Activated naive CD4-positive, alpha-beta T cell treated with anti-CD3 and anti-CD28 coated beads, Interleukin-2, amount 50 U/mL, for 72 hours (primary cell): ENCODE results near the gene PGBD5. TPM values are rescaled to one million over a fixed set of nuclear protein-coding genes. Genes with fewer than 3 reads are reported as not detected.
"Not testable (repeated sequence)": the region's sequence is repeated elsewhere in the genome, so short reads cannot be mapped to it uniquely, and the experiment has no call there.

Experiments used
- ATAC-seq, 2 donors: fragments of 150-1000 bp; cut with Tn5 transposase; 2 replicates each; pipeline ENCODE4 v1.10.0; 2021; ENCODE audit warnings: mild to moderate bottlenecking in 2 of 2, moderate library complexity in 2 of 2
- DNase-seq, 2 donors: peaks; one replicate each; pipeline ENCODE4 v3.0.0; 2021 to 2022; ENCODE audit warnings: low spot score in 2 of 2
- H3K27ac Mint-ChIP-seq, 2 donors: one replicate each; pipeline ENCODE4 v1.8.0; 2022; ENCODE audit warnings: mild to moderate bottlenecking in 2 of 2, mixed read lengths in 2 of 2
- H3K36me3 Mint-ChIP-seq, 2 donors: one replicate each; pipeline ENCODE4 v1.8.0; 2022; ENCODE audit warnings: mixed read lengths in 2 of 2
- H3K9me3 Mint-ChIP-seq, 2 donors: one replicate each; pipeline ENCODE4 v1.8.0; 2022; ENCODE audit warnings: mixed read lengths in 2 of 2
- total RNA-seq, 2 donors: library from RNA; stranded (reverse); gene quantifications; one replicate each; pipeline ENCODE4 v1.2.3, GENCODE V29; 2022

Gene PGBD5
- total RNA-seq, 2 donors from 2014 or later: 0.10 TPM; not detected in 1

DNA sequence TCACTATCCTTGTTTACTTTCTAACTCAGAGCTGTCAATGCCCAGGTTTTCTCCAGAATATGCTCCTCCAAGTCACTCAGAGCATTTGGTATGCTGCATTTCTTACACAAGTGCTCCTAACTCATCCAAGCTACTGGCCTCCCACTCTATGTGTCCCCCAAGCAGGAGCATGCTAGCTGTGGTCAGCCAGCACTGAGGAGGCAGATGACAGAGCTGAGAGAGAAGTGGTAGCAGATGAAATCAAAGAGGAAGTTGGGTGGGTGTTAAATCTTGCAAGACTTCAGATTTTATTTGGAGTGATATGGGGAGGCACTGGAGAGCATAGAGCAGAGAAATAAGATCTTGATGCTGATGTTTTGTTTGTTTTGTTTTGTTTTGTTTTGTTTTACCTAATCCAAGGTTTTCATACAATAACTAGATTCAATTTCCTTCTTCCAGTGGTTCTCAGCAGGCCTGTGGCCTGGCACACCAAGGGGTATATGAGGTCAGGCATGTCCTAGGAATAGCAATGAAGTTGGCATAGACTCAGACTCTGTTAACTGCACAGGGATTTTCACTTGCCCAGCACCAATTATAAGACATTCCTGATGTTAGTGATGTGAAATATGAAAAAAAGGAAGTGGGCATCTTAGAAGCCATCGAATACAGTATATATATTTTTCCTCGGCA is 3.1 kb upstream of the PGBD5 start:
- Mint-ChIP-seq H3K9me3 (peaks cover 4% of the 10 kb centered on the region in 2 donors), H3K27ac (no peak overlapping the region), H3K36me3 (peaks cover 6 to 23% of the 10 kb centered on the region in 2 donors)
- no peak for ATAC-seq
- DNase-seq: no peak

- H3K9me3 Mint-ChIP-seq: peaks cover 4% of the 10 kb centered on the region in 2 donors
Observed at GRCh38 chr1:230427981-230428380, 1.8 kb upstream of the PGBD5 start.

GRCh38 chr1:230427094-230427876 is 1.2 kb upstream of the PGBD5 start:
- DNase-seq (no peak), ATAC-seq (no peak)
- peaks cover 4% of the 10 kb centered on the region in 2 donors for H3K9me3 Mint-ChIP-seq
- H3K27ac Mint-ChIP-seq: no peak overlapping the region
- peaks cover 6 to 23% of the 10 kb centered on the region in 2 donors for H3K36me3 Mint-ChIP-seq

More at GRCh38 chr1:230427981-230428380, 1.8 kb upstream of the PGBD5 start:
- Mint-ChIP-seq H3K27ac (no peak overlapping the region), H3K36me3 (peaks cover 6 to 23% of the 10 kb centered on the region in 2 donors)
- ATAC-seq (no peak), DNase-seq (no peak)

DNA sequence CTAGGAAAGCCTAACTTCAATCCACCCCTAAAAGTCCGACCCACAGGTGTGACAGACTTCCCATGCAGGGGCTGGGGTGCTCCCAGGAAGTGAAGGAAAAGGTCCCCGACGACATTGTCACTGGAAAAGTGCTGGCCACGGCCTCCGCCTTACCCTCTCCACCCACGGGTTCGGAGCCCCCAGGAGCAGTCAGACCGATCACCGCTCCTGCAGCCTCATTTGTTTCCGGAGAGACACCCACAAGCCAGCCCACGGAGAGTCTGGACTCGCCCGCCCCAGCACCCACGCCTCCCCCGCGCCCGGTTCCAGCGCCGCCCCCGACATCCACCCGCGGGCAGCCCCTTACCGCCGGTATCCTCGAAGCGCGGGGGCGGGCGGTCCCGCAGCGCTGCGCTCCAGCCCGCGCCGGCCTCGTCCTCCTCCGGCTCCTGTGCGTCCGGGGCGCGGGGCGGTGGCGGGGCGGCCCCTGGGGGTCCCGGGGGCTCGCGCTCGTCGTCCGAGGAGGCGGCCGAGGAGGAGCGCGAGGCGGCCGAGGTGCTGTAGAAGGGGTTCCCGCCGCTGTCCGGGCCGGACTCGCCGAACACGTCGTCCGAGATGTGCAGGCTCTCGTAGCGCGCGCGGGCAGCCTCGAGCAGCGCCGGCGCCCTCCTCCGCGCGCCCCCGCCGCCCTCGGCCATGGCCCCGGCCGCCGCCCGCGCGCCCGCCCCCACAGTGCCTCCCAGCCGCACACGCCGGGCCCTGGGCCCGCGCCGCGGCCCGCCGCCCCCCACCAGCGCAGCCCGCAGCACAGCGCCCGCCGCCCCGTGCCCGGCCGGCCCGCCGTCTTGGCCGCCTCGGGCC is 660 bp downstream of the PGBD5 start:
- DNase-seq (no peak), ATAC-seq (no peak)
- no peak overlapping the region for H3K27ac Mint-ChIP-seq
- H3K9me3 Mint-ChIP-seq: peaks cover 4% of the 10 kb centered on the region in 2 donors
- H3K36me3 Mint-ChIP-seq: peaks cover 6 to 23% of the 10 kb centered on the region in 2 donors

DNA sequence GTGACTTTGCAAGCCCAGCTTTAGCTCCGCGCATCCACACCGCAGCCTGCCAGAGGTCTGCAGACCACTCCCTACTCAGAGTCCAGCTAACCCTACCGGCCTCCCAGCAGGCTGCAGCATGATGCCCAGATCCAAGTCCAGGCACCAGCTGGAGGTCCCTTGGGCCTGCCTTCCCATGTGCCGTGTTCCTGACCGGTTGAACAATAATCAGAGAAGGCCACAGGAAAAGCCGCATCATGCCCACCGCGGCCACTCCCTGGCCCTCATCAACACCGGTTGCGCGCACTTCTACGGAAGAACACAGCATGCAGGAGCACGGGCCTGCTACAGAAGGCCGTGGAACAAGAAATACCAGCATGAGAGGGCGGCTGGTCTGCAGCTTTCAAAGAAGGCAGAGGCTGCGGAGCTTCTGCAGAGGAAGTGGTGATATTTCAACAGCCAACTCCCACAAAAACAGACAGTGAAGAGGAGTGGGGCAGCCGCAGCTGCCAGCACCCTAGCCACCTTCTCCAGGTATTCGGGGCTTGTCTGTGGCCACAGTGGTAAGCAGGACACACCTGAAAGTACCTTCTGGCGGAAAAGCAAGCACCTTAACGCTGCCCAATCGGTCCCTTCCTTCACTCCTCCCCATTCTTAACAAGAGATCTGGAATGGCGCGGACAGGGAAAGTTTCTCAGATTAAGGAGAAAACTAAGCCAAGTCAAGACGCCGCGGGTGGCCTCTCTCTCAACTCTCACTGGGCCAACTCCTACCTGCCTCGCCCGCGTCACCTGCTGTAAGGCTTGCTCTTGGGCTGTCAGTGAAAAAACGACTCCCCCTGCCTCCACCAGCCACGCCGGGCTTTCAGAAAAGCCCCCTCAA is 1.5 kb downstream of the PGBD5 start:
- H3K9me3 Mint-ChIP-seq: peaks cover 4% of the 10 kb centered on the region in 2 donors
- no peak for DNase-seq

DNA sequence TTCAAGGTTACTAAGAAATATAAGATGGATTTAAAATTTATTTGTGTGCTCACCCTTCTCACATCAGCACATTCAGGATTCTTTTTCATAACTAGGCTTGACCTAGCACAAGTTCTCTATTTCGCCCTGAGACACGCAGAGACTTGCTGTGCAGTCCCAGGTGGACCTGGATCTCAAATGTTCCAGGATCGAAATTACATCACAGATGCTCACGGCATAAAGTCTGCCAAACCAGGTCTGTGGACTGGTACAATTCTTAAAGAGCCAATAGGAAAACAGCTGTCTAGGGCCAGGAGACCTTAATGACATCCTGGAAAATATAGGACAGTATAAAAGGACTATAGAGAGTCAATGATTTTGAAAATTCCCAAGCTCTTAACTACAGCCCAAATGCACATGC is 2.2 kb downstream of the PGBD5 start:
- H3K9me3 Mint-ChIP-seq: peaks cover 4 to 6% of the 10 kb centered on the region in 2 donors
- peaks cover 6 to 17% of the 10 kb centered on the region in 2 donors for H3K36me3 Mint-ChIP-seq
- no peak for ATAC-seq

More for the DNA sequence above, 1.5 kb downstream of the PGBD5 start:
- Mint-ChIP-seq H3K36me3 (peaks cover 6 to 21% of the 10 kb centered on the region in 2 donors), H3K27ac (no peak overlapping the region)
- ATAC-seq: no peak

GRCh38 chr1:230423261-230423660 is 2.9 kb downstream of the PGBD5 start:
- H3K9me3 Mint-ChIP-seq: peaks cover 4 to 8% of the 10 kb centered on the region in 2 donors
- H3K36me3 Mint-ChIP-seq: peaks cover 6 to 17% of the 10 kb centered on the region in 2 donors
- no peak for ATAC-seq
- H3K27ac Mint-ChIP-seq: no peak overlapping the region
- no peak for DNase-seq

More for the DNA sequence above, 2.2 kb downstream of the PGBD5 start:
- DNase-seq: no peak
- H3K27ac Mint-ChIP-seq: no peak overlapping the region

- H3K36me3 Mint-ChIP-seq: peaks cover 6 to 17% of the 10 kb centered on the region in 2 donors
- H3K9me3 Mint-ChIP-seq: peaks cover 4 to 8% of the 10 kb centered on the region in 2 donors
- DNase-seq: no peak
- H3K27ac Mint-ChIP-seq: no peak overlapping the region
- ATAC-seq: no peak
Observed at GRCh38 chr1:230422221-230422981, 3.7 kb downstream of the PGBD5 start.

DNA sequence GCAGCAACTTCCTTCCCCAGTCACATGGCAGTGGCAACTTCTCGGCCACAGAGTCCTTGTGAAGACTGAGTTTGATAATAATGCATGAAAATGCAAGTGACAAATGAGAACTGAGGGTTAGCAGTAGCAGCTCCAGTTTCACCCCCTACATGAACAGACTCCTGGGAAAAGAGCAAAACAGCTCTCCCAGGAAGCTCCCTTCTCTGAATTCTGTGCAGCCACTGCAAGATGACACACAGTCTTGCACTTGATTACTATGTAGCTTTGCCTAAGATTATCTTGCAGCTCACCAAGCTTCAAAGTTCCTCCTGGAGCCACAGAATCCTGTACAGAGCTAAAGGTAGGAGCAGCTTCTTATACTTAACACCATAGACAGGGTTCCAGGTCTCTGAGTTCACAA is 4.7 kb downstream of the PGBD5 start:
- DNase-seq: no peak
- H3K27ac Mint-ChIP-seq: no peak overlapping the region
- H3K36me3 Mint-ChIP-seq: peaks cover 0 to 10% of the 10 kb centered on the region in 2 donors
- ATAC-seq: no peak
- peaks cover 0 to 4% of the 10 kb centered on the region in 2 donors for H3K9me3 Mint-ChIP-seq

DNA sequence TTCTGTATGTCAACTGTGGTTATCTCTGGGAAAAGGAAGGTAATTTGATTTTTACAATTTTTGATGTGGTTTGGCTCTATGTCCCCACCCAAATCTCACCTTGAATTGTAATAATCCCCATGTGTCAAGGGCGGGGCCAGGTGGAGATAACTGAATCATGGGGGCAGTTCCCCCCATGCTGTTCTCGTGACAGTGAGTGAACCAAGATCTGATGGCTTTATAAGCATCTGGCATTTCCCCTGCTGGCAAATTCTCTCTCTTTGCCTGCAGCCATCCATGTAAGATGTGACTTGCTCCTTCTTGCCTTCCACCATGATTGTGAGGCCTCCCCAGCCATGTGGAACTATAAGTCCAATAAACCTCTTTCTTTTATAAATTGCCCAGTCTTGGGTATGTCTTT is 5.8 kb downstream of the PGBD5 start:
- ATAC-seq, DNase-seq, H3K9me3 Mint-ChIP-seq, H3K27ac Mint-ChIP-seq: not testable (repeated sequence)
- peaks cover 0 to 10% of the 10 kb centered on the region in 2 donors for H3K36me3 Mint-ChIP-seq

- H3K9me3 Mint-ChIP-seq: peaks cover 0 to 4% of the 10 kb centered on the region in 2 donors
- DNase-seq: no peak
- no peaks in the 10 kb centered on the region for H3K36me3 Mint-ChIP-seq
- H3K27ac Mint-ChIP-seq: no peak overlapping the region
- no peak for ATAC-seq
Observed at GRCh38 chr1:230416430-230416829, 9.7 kb downstream of the PGBD5 start.

DNA sequence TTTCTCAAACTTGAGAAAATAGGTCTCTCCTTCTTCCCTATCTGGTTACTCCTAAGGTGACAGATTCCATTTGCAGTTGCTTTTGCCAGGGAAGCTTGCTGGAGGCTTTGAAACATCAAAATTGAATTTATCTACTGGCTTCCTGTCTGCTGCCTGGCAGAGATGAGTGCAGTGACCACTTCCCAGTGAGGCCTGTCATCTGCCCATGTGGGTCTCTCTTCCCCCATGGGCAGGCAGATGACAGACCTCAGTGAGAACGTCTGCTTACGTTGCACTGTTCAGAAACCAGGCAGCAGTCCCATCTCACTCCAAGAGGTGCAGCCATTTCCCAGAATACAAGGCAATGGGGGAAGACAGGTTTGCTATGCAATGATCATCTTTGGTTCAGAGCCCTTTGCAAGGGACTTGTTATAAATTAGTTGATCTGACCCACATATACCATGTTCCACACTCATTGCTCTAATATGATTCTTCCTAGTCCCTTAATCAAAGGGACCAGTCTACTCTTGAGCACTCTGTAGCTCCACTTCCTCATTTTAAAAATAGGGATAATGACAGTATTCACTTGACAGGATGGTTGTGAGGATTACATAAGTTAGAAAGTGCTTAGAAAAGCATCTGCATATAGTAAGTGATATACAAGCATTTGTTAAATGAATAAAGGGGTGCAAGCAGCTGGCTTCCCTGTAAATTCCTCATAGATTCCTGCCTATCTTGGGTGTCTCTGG is 10.6 kb downstream of the PGBD5 start:
- ATAC-seq (no peak), DNase-seq (no peak)
- Mint-ChIP-seq H3K9me3 (peaks cover 0 to 4% of the 10 kb centered on the region in 2 donors), H3K36me3 (no peaks in the 10 kb centered on the region), H3K27ac (no peak overlapping the region)

GRCh38 chr1:230414694-230415093 is 11.4 kb downstream of the PGBD5 start:
- ATAC-seq: no peak
- Mint-ChIP-seq H3K36me3 (no peaks in the 10 kb centered on the region), H3K27ac (no peak overlapping the region), H3K9me3 (peaks cover 0 to 4% of the 10 kb centered on the region in 2 donors)
- no peak for DNase-seq

DNA sequence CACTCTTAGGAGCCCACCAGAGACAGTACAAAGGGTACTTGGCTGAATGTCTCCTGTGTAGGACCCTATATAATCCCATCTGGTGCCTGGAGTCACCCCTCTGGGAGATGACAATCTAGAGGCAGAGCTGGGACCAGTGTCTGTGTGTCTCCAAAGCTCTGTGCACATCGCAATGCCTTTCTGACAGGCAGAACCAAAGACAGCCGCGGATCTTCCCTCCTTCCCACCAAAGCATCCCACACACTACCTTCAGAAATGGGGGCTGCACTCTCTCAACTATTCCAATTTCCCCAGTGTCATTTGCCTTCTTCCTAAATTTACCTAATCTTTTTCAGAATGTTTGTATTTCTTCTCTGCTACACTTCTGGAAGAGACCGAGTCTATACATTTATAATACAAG is 12.0 kb downstream of the PGBD5 start:
- no peak overlapping the region for H3K27ac Mint-ChIP-seq
- H3K9me3 Mint-ChIP-seq: peaks cover 0 to 3% of the 10 kb centered on the region in 2 donors
- H3K36me3 Mint-ChIP-seq: no peaks in the 10 kb centered on the region
- no peak for DNase-seq
- ATAC-seq: no peak

DNA sequence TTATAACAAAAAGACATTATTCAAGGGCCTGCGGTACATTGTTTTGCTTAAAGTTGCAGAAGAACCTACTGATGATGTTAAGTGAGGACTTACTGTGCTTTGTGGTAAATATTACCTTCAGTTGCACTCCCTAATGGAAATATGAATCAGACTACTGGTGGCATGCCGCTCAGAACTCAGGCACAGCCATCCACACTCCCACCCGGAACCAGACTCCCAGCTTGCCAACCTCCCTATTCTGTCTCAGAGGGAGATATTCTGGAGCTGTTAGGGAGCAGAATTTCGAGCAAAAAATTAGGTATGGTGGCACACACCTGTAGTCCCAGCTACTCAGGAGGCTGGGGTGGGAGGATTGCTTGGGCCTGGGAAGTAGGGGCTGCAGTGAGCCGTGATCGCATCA is 13.1 kb downstream of the PGBD5 start:
- DNase-seq (no peak), ATAC-seq (no peak)
- Mint-ChIP-seq H3K27ac (no peak overlapping the region), H3K36me3 (no peaks in the 10 kb centered on the region), H3K9me3 (no peaks in the 10 kb centered on the region)
